ENCODE measurements around the gene HNRNPA3.
"Not testable (repeated sequence)": the region's sequence is repeated elsewhere in the genome, so short reads cannot be mapped to it uniquely, and the experiment has no call there.

Gene HNRNPA3

DNA sequence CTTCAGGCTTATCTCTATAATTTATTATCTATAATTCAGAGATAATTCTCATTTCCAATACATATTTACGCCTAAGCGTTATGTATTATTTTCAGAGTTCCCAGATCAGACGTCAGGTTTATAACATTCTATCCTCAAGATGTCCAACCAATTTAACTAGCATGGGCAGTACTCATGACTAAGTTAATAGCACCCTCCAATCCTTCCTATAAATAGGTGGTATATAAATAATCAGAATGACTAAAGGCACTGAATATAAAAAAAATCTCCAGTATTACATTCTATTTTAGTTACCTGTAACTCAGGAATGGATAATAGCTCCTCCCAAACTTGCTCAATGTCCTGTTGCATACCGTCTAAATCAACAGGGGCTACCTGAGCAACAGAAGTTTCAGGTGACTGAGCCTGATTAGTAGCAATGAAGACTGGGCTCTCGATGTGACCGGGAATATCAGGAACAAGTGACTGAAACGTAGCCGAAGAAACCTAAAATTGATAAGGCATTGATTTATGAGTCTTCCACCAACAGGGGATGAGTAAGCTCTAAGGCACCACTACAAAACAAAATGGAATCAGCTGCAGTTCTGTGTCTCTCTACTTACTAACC lies 19.6 kb downstream of the HNRNPA3 start:
- DNase-seq (ENCODE audit: low read depth) = no peak

DNA sequence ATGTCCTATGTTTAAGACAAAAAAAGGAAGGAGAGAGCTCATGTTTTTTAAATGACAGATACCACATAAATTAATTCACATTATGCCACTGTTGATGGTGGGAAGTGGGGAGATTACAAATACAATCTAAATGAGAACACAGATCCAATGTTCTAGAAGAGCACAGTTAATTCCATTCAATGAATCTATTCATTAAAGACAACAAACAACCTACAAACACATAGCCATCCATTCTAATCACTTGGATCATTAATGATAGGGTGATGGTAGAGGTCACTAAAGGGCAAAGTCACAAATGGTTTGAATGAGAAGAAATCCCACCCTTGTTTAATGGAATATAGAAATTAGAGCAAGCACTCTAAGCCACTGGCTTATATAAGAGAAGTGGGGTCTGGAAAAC lies 21.7 kb downstream of the HNRNPA3 start:
- no peak for DNase-seq (ENCODE audit: low read depth)

DNA sequence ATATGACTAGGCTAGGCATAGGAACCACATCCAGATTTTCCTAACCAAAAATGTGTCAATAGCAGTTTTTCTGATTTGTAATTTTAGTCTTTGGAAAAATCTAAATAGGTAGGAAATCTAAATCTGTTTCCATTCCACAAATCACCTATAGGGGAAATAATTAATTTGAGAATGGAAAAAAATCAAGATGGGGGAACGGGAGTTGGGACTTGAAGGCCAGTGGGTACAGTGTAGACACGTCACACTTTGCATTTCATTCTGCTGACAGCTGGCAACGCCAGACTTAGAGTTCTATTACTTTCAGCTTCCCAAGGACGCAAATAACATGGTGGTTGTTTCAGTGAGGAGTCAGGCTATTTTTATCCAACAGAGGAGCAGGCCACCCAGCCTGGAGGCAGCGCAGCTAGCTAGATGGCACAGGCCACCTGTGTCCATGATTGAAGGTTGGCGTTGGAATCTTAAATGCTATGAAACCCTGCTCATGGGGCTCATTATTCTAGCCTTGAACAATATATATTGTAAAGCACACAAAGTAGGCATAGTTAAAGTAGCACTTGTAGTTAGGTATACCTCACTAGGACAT lies 23.4 kb downstream of the HNRNPA3 start:
- DNase-seq (ENCODE audit: low read depth) = no peak

- no peak for DNase-seq (ENCODE audit: low read depth)
Measured at GRCh38 chr2:177237932-177238331, 25.3 kb downstream of the HNRNPA3 start.

GRCh38 chr2:177239053-177239452 lies 26.5 kb downstream of the HNRNPA3 start:
- DNase-seq (ENCODE audit: low read depth) = no peak

GRCh38 chr2:177239932-177240630 lies 27.5 kb downstream of the HNRNPA3 start:
- DNase-seq (ENCODE audit: low read depth) = peak; percentile 78

GRCh38 chr2:177241711-177242120 lies 29.1 kb downstream of the HNRNPA3 start:
- DNase-seq (ENCODE audit: low read depth) = peak; percentile 74

- DNase-seq (ENCODE audit: low read depth) = peak; percentile 96
Measured at GRCh38 chr2:177242121-177242987, 29.8 kb downstream of the HNRNPA3 start.

GRCh38 chr2:177243073-177243472 lies 30.5 kb downstream of the HNRNPA3 start:
- DNase-seq (ENCODE audit: low read depth) = no peak

GRCh38 chr2:177243476-177243875 lies 30.9 kb downstream of the HNRNPA3 start:
- peak; percentile 51 for DNase-seq (ENCODE audit: low read depth)

- peak; percentile 35 for DNase-seq (ENCODE audit: low read depth)
Measured at GRCh38 chr2:177244244-177244771, 31.7 kb downstream of the HNRNPA3 start.

DNA sequence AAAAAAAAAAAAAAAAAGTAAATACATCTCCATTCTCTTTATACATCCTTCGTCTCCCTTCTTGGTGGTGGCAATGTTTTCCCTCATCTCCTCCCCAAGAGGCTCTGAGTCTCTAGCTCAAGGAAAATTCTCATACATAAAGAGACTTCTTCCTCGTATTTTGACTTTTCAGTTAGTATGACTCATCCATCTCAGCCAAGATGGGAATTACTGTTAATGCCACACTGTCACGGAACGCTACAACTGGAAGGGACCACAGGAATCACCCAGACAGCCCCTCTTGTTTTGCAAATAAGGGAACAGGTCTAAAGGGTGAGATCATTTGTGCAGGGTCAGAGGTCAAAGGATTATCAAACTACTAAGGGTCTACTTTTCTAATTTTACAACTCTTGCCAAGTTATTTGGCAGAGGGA lies 32.4 kb downstream of the HNRNPA3 start:
- DNase-seq (ENCODE audit: low read depth) = peak; percentile 94

DNA sequence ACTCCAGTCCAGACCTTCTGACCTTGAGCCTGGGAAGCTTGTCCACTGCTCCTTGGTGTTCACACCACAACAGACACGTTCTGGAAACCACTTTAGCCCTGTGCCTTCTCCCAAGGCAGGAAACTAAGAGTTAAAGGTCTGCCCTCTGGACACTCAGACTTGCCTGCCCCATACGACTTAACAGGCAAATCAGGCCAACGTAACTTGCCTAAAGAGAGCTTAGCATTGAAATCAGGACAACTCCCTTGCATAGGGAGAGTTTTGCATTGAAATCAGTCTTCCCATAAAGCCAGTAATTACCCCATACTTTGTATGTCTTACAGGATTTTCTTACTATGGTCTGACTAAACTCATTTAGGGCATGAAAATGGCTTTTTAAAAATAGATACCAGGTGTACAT lies 33.4 kb downstream of the HNRNPA3 start:
- DNase-seq (ENCODE audit: low read depth) = no peak

- DNase-seq (ENCODE audit: low read depth) = not testable (repeated sequence)
Measured at GRCh38 chr2:177246523-177247030, 34.0 kb downstream of the HNRNPA3 start.

- no peak for DNase-seq (ENCODE audit: low read depth)
Measured at GRCh38 chr2:177247693-177248262, 35.2 kb downstream of the HNRNPA3 start.

DNA sequence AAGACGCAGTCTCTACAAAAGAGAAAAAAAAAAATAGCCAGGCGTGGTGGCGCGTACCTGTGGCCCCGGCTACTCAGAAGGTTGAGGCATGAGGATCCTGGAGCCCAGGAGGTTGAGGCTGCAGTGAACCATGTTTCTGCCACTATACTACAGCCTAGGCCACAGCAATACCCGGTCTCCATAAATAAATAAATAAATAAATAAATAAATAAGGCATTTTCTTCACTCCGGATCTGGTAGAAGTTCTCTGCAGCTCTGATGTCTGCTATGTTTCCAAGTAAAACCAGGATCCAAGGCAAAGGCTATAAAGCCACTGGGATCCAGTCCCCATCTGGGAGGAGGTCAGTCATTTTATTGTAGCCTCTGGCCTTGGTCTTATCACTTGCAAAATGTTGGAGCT lies 36.4 kb downstream of the HNRNPA3 start:
- DNase-seq (ENCODE audit: low read depth) = no peak

GRCh38 chr2:177250461-177250860 lies 37.9 kb downstream of the HNRNPA3 start:
- DNase-seq (ENCODE audit: low read depth) = no peak

GRCh38 chr2:177251165-177251542 lies 38.6 kb downstream of the HNRNPA3 start:
- no peak for DNase-seq (ENCODE audit: low read depth)

DNA sequence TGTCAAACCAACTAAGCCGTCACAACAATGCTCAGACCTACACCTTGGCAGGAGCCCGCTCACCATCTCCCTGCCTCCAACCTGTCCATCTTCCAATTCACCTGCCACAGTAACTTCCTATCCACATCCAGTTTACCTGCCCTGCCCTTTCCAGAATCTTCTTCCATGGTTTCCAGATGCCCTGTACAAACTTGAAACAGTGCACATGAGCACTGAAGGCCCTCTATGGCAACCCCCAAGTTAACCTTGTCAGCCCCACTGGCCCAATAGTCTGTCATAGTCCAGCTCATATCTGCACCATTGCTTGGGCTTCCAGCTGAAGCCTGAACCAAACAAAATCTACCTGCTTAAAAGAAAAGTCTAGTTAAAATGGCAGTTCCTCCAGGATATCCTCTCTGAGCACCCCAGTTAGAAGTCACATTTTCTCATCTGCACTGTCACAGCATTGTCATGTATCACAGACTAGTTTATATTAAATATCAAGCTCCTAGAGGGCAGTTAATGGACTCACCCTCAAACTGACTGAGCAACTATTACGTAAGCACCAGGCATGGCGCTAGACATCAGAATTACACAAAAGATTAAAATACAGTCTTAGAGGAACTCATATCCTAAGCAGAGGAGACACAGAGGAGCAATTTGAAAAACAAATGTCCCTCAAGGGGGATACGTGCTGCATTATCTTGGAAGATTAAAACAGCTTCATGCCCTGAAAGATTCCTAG lies 40.4 kb downstream of the HNRNPA3 start:
- no peak for DNase-seq (ENCODE audit: low read depth)

- DNase-seq (ENCODE audit: low read depth) = no peak
Measured at GRCh38 chr2:177253704-177254103, 41.1 kb downstream of the HNRNPA3 start.
